HG03439 (cell line): ENCODE data around the gene GPR142.

Experiments
- ATAC-seq: cut with Tn5 transposase; IDR thresholded peaks from one replicate; pipeline ENCODE4 v1.9.1; 2021; ENCODE audit warnings: mild to moderate bottlenecking, moderate library complexity; ENCODE audit not compliant: unreplicated experiment

Gene GPR142

GRCh38 chr17:74343526-74344284 lies 23.6 kb upstream of the GPR142 start:
- ATAC-seq, result no peak

DNA sequence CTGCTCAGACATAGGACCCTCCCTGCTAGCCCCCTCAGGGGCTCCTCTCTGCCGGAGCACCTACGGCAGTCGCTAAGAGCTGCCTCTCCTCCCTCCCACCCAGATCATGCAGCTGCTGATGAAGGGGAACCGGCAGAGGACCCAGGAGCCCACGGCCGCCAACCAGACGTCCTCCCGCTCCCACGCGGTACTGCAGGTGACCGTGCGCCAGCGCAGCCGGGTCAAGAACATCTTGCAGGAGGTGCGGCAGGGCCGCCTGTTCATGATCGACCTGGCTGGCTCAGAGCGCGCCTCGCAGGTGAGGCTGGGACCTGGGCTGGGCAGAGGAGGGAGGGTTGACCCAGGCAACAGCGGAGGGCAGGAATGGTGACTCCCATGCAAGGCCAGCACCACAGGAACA lies 22.6 kb upstream of the GPR142 start:
- ATAC-seq, result no peak

DNA sequence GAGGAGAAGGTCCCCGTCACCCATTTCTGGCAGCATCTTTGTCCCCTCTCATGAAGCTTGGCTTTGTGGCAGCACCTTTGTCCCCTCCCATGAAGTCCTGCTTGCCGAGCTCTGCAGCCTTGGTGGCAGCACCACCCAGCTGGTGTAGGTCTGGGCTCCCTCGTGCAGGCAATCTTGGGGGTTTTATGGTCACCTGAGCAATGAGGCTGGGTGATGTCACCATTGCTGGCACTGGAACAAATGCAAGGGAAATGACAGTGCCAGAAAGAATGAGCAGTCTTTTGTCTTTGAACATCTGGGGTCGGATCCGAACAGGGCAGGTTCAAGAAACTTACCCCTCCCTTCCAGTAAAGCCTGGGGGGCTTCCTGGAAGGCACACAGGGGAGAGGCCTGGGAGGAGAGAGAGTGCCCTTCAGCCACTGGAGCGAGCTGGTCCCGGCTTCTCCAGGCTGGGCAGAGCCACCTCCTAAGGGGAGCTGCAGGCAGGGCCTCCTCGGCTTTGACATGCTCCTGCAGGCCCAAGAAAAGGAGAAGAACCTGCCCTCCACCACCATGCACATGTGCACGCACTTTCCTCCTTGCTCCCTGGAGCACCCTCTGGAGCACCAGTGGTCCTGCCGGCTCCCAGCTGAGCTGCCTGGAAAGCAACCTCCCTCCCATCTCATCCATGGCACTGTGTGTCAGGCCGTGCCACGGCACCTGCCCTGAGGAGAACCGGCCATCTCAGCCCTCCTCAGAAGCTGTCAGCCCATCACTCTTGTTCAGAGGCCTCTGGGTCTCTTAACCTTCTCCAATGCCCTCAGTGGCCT lies 21.7 kb upstream of the GPR142 start:
- ATAC-seq, result no peak

DNA sequence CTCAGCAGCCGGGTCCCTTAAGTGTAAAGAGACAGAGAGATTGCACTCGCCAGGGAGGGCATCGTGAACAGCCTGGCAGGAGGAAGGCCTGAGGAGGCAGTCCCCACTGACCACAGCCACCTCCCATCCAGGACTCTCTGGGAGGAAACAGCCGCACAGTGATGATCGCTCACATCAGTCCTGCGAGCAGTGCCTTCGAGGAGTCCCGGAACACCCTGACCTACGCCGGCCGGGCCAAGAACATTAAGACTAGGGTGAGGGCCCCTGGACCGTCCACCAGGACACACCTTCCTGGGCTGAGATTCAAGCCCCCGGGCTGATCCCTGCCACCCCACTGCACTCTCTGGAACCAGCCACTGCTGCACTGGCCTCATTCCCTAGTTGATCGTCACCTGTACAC lies 19.7 kb upstream of the GPR142 start:
- no peak for ATAC-seq

DNA sequence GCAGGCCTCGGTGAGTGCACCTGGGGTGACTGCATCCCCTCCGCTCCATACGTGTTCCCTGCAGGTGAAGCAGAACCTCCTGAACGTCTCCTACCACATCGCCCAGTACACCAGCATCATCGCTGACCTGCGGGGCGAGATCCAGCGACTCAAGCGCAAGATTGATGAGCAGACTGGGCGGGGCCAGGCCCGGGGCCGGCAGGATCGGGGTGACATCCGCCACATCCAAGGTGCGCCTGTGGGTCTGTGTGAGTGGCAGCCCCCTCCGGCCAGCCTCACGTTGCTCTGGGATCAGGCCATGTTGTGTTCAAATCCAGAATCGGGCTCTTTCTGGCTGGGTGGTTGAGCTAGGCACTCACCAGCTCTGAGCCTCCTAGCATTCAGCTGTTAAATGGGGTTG lies 18.2 kb upstream of the GPR142 start:
- ATAC-seq, result no peak

GRCh38 chr17:74350486-74350885 lies 16.8 kb upstream of the GPR142 start:
- no peak for ATAC-seq

DNA sequence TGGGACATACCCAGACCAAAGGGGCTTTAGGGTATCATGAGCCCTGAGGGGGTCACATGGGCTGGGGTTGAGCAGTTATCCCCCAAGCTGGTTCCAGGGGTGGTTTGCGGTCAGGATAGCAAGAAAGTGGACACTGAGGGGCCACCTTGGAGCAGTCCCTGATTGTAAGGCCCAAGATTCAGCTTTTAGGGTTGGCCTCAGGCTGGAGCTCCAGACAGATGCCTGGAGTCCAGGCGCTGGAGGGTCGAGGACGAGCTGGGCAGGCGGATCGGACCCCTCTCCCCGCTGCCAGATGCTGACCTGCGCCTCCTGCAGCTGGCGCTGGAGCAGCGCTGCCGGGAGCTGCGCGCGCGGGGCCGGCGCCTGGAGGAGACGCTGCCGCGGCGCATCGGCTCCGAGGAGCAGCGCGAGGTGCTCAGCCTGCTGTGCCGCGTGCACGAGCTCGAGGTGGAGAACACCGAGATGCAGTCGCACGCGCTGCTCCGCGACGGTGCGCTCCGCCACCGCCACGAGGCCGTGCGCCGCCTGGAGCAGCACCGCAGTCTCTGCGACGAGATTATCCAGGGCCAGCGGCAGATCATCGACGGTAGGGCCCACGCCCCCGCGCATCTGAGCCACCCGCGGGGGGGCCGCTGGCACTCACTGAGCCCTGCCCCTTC lies 15.6 kb upstream of the GPR142 start:
- ATAC-seq, result no peak

DNA sequence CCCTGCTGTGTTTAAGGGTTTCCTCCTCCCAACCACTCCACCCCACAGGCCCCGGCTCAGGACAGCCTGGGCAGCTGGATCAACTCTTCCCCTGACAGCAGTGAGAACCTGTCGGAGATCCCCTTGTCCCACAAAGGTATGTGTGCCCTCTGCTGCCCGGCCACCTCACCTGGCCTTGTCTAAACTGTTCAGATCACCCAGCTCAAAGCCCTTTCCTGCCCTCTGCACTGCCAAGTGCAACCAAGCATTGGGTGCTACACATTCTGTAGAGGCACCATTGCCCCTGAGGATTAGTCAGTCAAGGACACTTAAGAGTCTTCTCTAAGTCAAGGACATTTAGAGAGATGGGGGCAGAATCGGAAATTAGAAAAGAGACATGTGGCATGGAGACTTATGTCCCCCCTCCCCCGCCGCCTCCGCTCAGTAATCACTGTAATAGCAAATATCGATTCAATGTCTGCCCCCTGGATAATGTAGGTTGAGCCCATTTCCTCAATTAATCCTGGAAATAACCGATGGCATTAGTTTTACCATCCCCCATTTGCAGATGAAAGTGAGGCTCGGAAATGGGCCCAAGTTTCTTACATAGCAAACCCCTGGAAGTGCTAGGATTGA lies 13.8 kb upstream of the GPR142 start:
- ATAC-seq, result no peak

GRCh38 chr17:74354123-74354522 lies 13.2 kb upstream of the GPR142 start:
- no peak for ATAC-seq

GRCh38 chr17:74354561-74354960 lies 12.7 kb upstream of the GPR142 start:
- no peak for ATAC-seq

GRCh38 chr17:74355065-74355464 lies 12.2 kb upstream of the GPR142 start:
- ATAC-seq, result no peak

DNA sequence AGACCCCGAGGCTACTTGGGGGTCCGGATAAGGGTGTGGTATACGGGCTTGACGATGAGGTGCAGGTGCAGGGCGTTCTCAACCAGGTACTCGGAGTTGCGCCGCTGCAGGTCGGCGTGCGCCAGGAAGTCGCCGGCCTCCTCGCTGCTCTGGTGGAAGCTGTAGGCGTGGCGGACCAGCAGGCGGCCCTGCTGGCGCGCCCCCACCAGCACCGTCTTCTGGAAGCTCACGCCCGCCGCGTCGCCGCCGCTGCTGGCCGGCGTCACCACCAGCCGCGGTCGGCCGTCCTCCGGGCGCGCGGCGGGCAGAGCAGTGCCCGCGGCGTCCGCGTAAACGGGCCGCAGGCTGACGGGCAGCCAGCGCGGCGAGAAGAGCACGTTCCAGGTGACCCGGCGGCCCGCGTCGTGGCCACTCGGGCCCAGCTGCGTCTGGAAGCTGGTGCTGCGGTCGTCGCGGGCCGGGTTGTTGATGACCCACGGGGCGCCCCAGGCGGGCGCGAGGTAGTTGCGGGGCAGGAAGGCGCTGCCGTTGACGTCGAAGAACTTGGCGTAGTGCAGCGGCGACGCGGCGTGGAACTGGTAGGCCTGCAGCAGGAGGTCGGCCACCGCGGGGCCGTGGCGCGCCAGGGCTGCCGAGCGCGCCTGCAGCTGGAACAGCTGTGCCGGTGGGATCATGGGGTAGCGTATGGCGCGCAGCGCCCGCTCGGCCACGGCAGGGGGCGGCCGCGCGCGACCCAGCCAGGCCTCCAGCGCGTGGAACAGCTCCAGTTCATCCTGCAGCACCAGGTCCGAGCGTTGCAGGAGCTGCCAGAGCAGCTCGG lies 10.4 kb upstream of the GPR142 start:
- ATAC-seq, result no peak

DNA sequence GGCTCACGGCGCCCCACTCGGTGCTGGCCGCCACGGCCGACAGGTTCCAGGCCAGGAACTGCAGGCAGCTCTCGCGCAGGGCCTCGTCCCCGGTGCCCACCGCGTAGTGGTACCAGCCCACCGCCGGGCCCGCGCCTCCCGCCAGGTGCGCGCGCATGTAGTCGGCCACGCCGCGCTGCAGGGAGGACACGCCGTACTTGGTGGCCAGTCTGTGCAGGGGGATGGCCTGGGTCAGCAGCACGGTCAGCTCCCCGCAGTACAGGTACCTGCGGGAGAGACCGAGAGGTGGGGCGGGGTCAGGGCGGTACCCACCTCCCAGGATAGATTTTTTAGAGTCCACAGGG lies 9.9 kb upstream of the GPR142 start:
- ATAC-seq, result no peak

GRCh38 chr17:74358697-74359096 lies 8.6 kb upstream of the GPR142 start:
- ATAC-seq, result no peak

- ATAC-seq, result no peak
These were observed 7.4 kb upstream of the GPR142 start for GRCh38 chr17:74359916-74360315.

- no peak for ATAC-seq
These were observed 6.4 kb upstream of the GPR142 start for GRCh38 chr17:74360899-74361229.

- ATAC-seq, result no peak
These were observed 5.9 kb upstream of the GPR142 start, which contains the start of gene BTBD17 for GRCh38 chr17:74361230-74362068. BTBD17 (minus strand) TSS chr17:74361868; CDS start chr17:74361819, 49 bp downstream.

DNA sequence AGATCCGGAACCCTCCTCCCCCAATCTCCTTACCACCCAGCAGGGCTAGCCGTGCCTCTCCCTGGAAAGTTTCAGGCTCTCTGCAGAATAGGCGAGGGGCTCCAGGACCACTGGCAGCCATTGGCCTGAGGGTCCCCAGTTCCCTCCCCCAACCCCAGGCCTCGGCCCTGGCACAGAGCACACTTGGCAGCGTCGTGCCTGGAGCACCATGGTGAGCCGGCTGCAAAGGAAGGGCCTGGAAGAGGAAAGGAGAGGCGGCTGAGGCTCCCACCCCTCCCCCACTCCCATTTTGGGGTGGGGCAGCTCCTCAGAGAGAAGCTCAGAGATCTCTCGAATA lies 5.3 kb upstream of the GPR142 start:
- no peak for ATAC-seq

GRCh38 chr17:74362810-74363498 lies 4.4 kb upstream of the GPR142 start:
- no peak for ATAC-seq
